GM12875 (cell line): ENCODE data around the gene HSD11B2.

Experiments used
- H3K4me3 ChIP-seq: one replicate; pipeline ENCODE4 v1.5.1; 2011; ENCODE audit warnings: low read depth, low read length, control low read depth
- CTCF ChIP-seq: IDR thresholded peaks from 2 replicates; pipeline ENCODE4 v1.5.1; 2011; ENCODE audit warnings: low read depth, mild to moderate bottlenecking, control low read depth, inconsistent platforms, low read length, moderate library complexity, borderline replicate concordance; ENCODE audit not compliant: insufficient read depth

HSD11B2 gene

GRCh38 chr16:67456391-67457081 lies 25.6 kb downstream of the HSD11B2 start:
- H3K4me3 ChIP-seq = no peak overlapping the region
- TF ChIP-seq CTCF = peak; percentile 32; the same call in 1 of the 2 replicates

GRCh38 chr16:67457611-67458010 lies 26.7 kb downstream of the HSD11B2 start:
- no peak for TF ChIP-seq CTCF
- H3K4me3 ChIP-seq = no peak overlapping the region

GRCh38 chr16:67458121-67458641 lies 27.3 kb downstream of the HSD11B2 start:
- H3K4me3 ChIP-seq = no peak overlapping the region
- no peak for TF ChIP-seq CTCF

GRCh38 chr16:67459066-67459860 lies 28.3 kb downstream of the HSD11B2 start:
- no peak overlapping the region for H3K4me3 ChIP-seq
- TF ChIP-seq CTCF = no peak

GRCh38 chr16:67459861-67460150 lies 28.9 kb downstream of the HSD11B2 start:
- no peak for TF ChIP-seq CTCF
- H3K4me3 ChIP-seq = no peak overlapping the region

GRCh38 chr16:67460168-67460567 lies 29.2 kb downstream of the HSD11B2 start:
- H3K4me3 ChIP-seq = no peak overlapping the region
- TF ChIP-seq CTCF = no peak

- H3K4me3 ChIP-seq = no peak overlapping the region
- TF ChIP-seq CTCF = no peak
These were observed 30.0 kb downstream of the HSD11B2 start for GRCh38 chr16:67460961-67461360.
